ENCODE results near the gene MTHFS. TPM values are rescaled to one million over a fixed set of nuclear protein-coding genes. Genes with fewer than 3 reads are reported as not detected.

The MTHFS gene
- polyA plus RNA-seq, 1 donor from 2014 or later, result 9.0 TPM

DNA sequence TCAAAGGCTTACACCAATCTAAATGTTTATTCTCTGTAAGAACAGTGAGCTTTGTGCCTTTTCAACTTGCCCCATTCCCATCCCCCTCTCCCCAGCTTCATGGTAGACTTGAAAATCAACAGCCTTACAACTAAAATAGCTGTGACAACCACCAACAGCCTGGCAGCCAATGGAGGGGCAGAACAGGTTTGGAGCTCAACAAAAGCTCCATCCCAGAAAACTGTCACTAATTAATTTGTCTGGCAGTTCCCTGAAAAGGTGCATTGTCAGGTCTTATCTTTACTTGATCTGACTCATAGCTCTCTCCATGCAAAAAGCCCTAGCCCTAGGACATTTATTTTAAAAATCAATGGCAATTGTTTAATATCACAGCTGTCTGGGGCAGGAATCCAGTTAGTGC lies 22.6 kb downstream of the MTHFS start:
- no peaks in the 10 kb centered on the region for H4K20me1 ChIP-seq (ENCODE audit: insufficient read depth)
- H3K9ac ChIP-seq (ENCODE audit: low read length), result no peak overlapping the region
- no peak overlapping the region for H3K4me2 ChIP-seq (ENCODE audit: low read length)

DNA sequence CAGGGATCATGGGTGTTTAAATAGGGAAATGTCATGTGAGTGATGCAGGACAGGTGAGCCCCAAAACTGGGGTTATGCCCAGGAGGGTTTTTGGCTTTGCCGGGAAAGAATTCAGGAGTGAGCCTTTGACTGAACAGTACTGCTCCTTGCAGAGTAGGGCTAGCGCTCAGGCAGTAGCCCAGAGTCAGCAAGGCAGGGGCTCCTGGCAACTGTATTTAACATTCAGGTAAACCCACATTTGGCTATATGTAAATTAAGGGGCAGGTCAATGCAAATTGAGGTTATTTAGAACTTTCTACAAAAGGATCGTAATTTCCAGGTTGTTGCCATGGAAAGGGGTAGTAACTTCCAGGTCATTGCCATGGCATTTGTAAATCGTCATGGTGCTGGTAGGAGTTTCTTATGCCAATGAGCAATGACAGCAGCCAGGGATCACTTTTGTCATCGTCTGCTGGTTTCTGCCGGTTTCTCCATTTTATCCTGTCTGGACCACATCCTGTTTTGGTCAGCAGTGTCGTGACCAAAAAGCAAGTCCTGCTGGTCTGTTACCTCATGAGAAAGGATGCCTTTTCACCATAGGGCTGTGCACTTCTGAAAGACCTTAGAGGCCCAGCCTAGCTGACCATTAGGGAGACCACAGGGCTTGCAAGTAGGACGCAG lies 24.3 kb downstream of the MTHFS start:
- Histone ChIP-seq H3K4me2 (ENCODE audit: low read length) (no peak overlapping the region), H3K9me2 (ENCODE audit: insufficient read depth, low read length) (no peaks in the 10 kb centered on the region), H3F3A (ENCODE audit: insufficient read depth, low read length, poor library complexity, severe bottlenecking) (no peaks in the 10 kb centered on the region), H3K79me2 (replicated peaks; ENCODE audit: insufficient read depth, low read length) (no peaks in the 10 kb centered on the region), H2AFZ (ENCODE audit: low read depth, low read length) (no peak overlapping the region), H3K27ac (ENCODE audit: low read length) (no peak overlapping the region), H3K36me3 (ENCODE audit: insufficient read depth, low read length) (no peaks in the 10 kb centered on the region), H3K27me3 (ENCODE audit: insufficient read depth, low read depth, low read length) (no peaks in the 10 kb centered on the region), H3K9me3 (ENCODE audit: low read length) (no peaks in the 10 kb centered on the region), H4K20me1 (ENCODE audit: insufficient read depth) (no peaks in the 10 kb centered on the region), H3K4me3 (ENCODE audit: low read length) (no peak overlapping the region), H3K9ac (ENCODE audit: low read length) (no peak overlapping the region)
- TF ChIP-seq SMC3 (conservative IDR thresholded peaks at IDR 0.05; ENCODE audit: poor library complexity) (no peak), RAD21 (conservative IDR thresholded peaks at IDR 0.05) (no peak), MXI1 (conservative IDR thresholded peaks at IDR 0.05; ENCODE audit: poor library complexity, severe bottlenecking) (no peak), TAF1 (IDR thresholded peaks at IDR 0.05; ENCODE audit: low read depth) (no peak), EP300 (conservative IDR thresholded peaks at IDR 0.05; ENCODE audit: poor library complexity, severe bottlenecking) (no peak), EZH2 (IDR thresholded peaks at IDR 0.05; ENCODE audit: borderline replicate concordance, insufficient read depth, low read length, poor library complexity, severe bottlenecking) (no peak), POLR2AphosphoS5 (IDR thresholded peaks at IDR 0.05) (no peak)
- TF ChIP-seq, protein P1, sequence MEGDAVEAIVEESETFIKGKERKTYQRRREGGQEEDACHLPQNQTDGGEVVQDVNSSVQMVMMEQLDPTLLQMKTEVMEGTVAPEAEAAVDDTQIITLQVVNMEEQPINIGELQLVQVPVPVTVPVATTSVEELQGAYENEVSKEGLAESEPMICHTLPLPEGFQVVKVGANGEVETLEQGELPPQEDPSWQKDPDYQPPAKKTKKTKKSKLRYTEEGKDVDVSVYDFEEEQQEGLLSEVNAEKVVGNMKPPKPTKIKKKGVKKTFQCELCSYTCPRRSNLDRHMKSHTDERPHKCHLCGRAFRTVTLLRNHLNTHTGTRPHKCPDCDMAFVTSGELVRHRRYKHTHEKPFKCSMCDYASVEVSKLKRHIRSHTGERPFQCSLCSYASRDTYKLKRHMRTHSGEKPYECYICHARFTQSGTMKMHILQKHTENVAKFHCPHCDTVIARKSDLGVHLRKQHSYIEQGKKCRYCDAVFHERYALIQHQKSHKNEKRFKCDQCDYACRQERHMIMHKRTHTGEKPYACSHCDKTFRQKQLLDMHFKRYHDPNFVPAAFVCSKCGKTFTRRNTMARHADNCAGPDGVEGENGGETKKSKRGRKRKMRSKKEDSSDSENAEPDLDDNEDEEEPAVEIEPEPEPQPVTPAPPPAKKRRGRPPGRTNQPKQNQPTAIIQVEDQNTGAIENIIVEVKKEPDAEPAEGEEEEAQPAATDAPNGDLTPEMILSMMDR (IDR thresholded peaks at IDR 0.05; ENCODE audit: poor library complexity, severe bottlenecking), result no peak
- TF ChIP-seq, protein P2, sequence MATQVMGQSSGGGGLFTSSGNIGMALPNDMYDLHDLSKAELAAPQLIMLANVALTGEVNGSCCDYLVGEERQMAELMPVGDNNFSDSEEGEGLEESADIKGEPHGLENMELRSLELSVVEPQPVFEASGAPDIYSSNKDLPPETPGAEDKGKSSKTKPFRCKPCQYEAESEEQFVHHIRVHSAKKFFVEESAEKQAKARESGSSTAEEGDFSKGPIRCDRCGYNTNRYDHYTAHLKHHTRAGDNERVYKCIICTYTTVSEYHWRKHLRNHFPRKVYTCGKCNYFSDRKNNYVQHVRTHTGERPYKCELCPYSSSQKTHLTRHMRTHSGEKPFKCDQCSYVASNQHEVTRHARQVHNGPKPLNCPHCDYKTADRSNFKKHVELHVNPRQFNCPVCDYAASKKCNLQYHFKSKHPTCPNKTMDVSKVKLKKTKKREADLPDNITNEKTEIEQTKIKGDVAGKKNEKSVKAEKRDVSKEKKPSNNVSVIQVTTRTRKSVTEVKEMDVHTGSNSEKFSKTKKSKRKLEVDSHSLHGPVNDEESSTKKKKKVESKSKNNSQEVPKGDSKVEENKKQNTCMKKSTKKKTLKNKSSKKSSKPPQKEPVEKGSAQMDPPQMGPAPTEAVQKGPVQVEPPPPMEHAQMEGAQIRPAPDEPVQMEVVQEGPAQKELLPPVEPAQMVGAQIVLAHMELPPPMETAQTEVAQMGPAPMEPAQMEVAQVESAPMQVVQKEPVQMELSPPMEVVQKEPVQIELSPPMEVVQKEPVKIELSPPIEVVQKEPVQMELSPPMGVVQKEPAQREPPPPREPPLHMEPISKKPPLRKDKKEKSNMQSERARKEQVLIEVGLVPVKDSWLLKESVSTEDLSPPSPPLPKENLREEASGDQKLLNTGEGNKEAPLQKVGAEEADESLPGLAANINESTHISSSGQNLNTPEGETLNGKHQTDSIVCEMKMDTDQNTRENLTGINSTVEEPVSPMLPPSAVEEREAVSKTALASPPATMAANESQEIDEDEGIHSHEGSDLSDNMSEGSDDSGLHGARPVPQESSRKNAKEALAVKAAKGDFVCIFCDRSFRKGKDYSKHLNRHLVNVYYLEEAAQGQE (IDR thresholded peaks at IDR 0.05; ENCODE audit: borderline replicate concordance), result no peak

More for the DNA sequence above, 22.6 kb downstream of the MTHFS start:
- Histone ChIP-seq H3K4me3 (ENCODE audit: low read length) (no peak overlapping the region), H2AFZ (ENCODE audit: low read depth, low read length) (no peak overlapping the region), H3K36me3 (ENCODE audit: insufficient read depth, low read length) (no peaks in the 10 kb centered on the region), H3K9me3 (ENCODE audit: low read length) (peaks cover 3% of the 10 kb centered on the region), H3K79me2 (replicated peaks; ENCODE audit: insufficient read depth, low read length) (no peaks in the 10 kb centered on the region), H3K27me3 (ENCODE audit: insufficient read depth, low read depth, low read length) (no peaks in the 10 kb centered on the region), H3F3A (ENCODE audit: insufficient read depth, low read length, poor library complexity, severe bottlenecking) (no peaks in the 10 kb centered on the region), H3K27ac (ENCODE audit: low read length) (no peak overlapping the region), H3K9me2 (ENCODE audit: insufficient read depth, low read length) (no peaks in the 10 kb centered on the region)
- TF ChIP-seq EZH2 (IDR thresholded peaks at IDR 0.05; ENCODE audit: borderline replicate concordance, insufficient read depth, low read length, poor library complexity, severe bottlenecking) (no peak), POLR2AphosphoS5 (IDR thresholded peaks at IDR 0.05) (no peak), TAF1 (IDR thresholded peaks at IDR 0.05; ENCODE audit: low read depth) (no peak), MXI1 (conservative IDR thresholded peaks at IDR 0.05; ENCODE audit: poor library complexity, severe bottlenecking) (no peak), EP300 (conservative IDR thresholded peaks at IDR 0.05; ENCODE audit: poor library complexity, severe bottlenecking) (no peak), SMC3 (conservative IDR thresholded peaks at IDR 0.05; ENCODE audit: poor library complexity) (no peak), RAD21 (conservative IDR thresholded peaks at IDR 0.05) (no peak)
- TF ChIP-seq, protein P2 (IDR thresholded peaks at IDR 0.05; ENCODE audit: borderline replicate concordance), result no peak
- TF ChIP-seq, protein P1 (IDR thresholded peaks at IDR 0.05; ENCODE audit: poor library complexity, severe bottlenecking), result no peak
